Measurements from ENCODE around the gene CAP1.
A peak's percentile ranks its signal among the peaks of the same experiment; 100 is the strongest.

CAP1 gene

GRCh38 chr1:40038697-40039096 lies 1.8 kb upstream of the CAP1 start:
- in situ Hi-C loops (cut with HindIII; ENCODE audit: low pct_unique_long_range_greater_than_20kb, low sequenced_read_pairs) = no loop called here
- no peak for DNase-seq (ENCODE audit: low read depth in 1 of 2, low spot score in 1 of 2)

GRCh38 chr1:40039245-40039756 lies 1.2 kb upstream of the CAP1 start:
- in situ Hi-C loops (cut with HindIII; ENCODE audit: low pct_unique_long_range_greater_than_20kb, low sequenced_read_pairs) = no loop called here
- peak in 1 of 2 experiments; percentile 52 for DNase-seq (ENCODE audit: low read depth in 1 of 2, low spot score in 1 of 2)
- no peak for TF ChIP-seq JUND (IDR thresholded peaks at IDR 0.05; ENCODE audit: low read depth)

More at GRCh38 chr1:40038697-40039096, 1.8 kb upstream of the CAP1 start:
- TF ChIP-seq JUND (IDR thresholded peaks at IDR 0.05; ENCODE audit: low read depth) = no peak

GRCh38 chr1:40039757-40040510 lies 595 bp upstream of the CAP1 start:
- in situ Hi-C loops (cut with HindIII; ENCODE audit: low pct_unique_long_range_greater_than_20kb, low sequenced_read_pairs) = no loop called here
- TF ChIP-seq JUND (IDR thresholded peaks at IDR 0.05; ENCODE audit: low read depth) = no peak
- peak; percentile 18 to 77 for DNase-seq (ENCODE audit: low read depth in 1 of 2, low spot score in 1 of 2)

- in situ Hi-C loops (cut with HindIII; ENCODE audit: low pct_unique_long_range_greater_than_20kb, low sequenced_read_pairs) = no loop called here
- TF ChIP-seq JUND (IDR thresholded peaks at IDR 0.05; ENCODE audit: low read depth) = no peak
- no peak for DNase-seq (ENCODE audit: low read depth in 1 of 2, low spot score in 1 of 2)
Observed at GRCh38 chr1:40041466-40041838, 923 bp downstream of the CAP1 start.

GRCh38 chr1:40042341-40042740 lies 1.8 kb downstream of the CAP1 start:
- TF ChIP-seq JUND (IDR thresholded peaks at IDR 0.05; ENCODE audit: low read depth) = no peak
- no peak for DNase-seq (ENCODE audit: low read depth in 1 of 2, low spot score in 1 of 2)
- in situ Hi-C loops (cut with HindIII; ENCODE audit: low pct_unique_long_range_greater_than_20kb, low sequenced_read_pairs) = no loop called here

- DNase-seq (ENCODE audit: low read depth in 1 of 2, low spot score in 1 of 2) = no peak
- no peak for TF ChIP-seq JUND (IDR thresholded peaks at IDR 0.05; ENCODE audit: low read depth)
- in situ Hi-C loops (cut with HindIII; ENCODE audit: low pct_unique_long_range_greater_than_20kb, low sequenced_read_pairs) = no loop called here
Observed at GRCh38 chr1:40044110-40044509, 3.6 kb downstream of the CAP1 start.

- in situ Hi-C loops (cut with HindIII; ENCODE audit: low pct_unique_long_range_greater_than_20kb, low sequenced_read_pairs) = no loop called here
- TF ChIP-seq JUND (IDR thresholded peaks at IDR 0.05; ENCODE audit: low read depth) = no peak
- no peak for DNase-seq (ENCODE audit: low read depth in 1 of 2, low spot score in 1 of 2)
Observed at GRCh38 chr1:40045182-40045581, 4.7 kb downstream of the CAP1 start.

GRCh38 chr1:40045766-40046165 lies 5.2 kb downstream of the CAP1 start:
- no peak for TF ChIP-seq JUND (IDR thresholded peaks at IDR 0.05; ENCODE audit: low read depth)
- in situ Hi-C loops (cut with HindIII; ENCODE audit: low pct_unique_long_range_greater_than_20kb, low sequenced_read_pairs) = no loop called here
- no peak for DNase-seq (ENCODE audit: low read depth in 1 of 2, low spot score in 1 of 2)

GRCh38 chr1:40047276-40047675 lies 6.7 kb downstream of the CAP1 start:
- no peak for DNase-seq (ENCODE audit: low read depth in 1 of 2, low spot score in 1 of 2)
- in situ Hi-C loops (cut with HindIII; ENCODE audit: low pct_unique_long_range_greater_than_20kb, low sequenced_read_pairs) = no loop called here
- TF ChIP-seq JUND (IDR thresholded peaks at IDR 0.05; ENCODE audit: low read depth) = no peak

GRCh38 chr1:40047769-40048168 lies 7.2 kb downstream of the CAP1 start:
- in situ Hi-C loops (cut with HindIII; ENCODE audit: low pct_unique_long_range_greater_than_20kb, low sequenced_read_pairs) = no loop called here
- no peak for DNase-seq (ENCODE audit: low read depth in 1 of 2, low spot score in 1 of 2)
- no peak for TF ChIP-seq JUND (IDR thresholded peaks at IDR 0.05; ENCODE audit: low read depth)

- TF ChIP-seq JUND (IDR thresholded peaks at IDR 0.05; ENCODE audit: low read depth) = no peak
- DNase-seq (ENCODE audit: low read depth in 1 of 2, low spot score in 1 of 2) = no peak
- in situ Hi-C loops (cut with HindIII; ENCODE audit: low pct_unique_long_range_greater_than_20kb, low sequenced_read_pairs) = no loop called here
Observed at GRCh38 chr1:40049725-40050124, 9.2 kb downstream of the CAP1 start.

GRCh38 chr1:40050863-40051262 lies 10.3 kb downstream of the CAP1 start:
- DNase-seq (ENCODE audit: low read depth in 1 of 2, low spot score in 1 of 2) = no peak
- in situ Hi-C loops (cut with HindIII; ENCODE audit: low pct_unique_long_range_greater_than_20kb, low sequenced_read_pairs) = no loop called here
- TF ChIP-seq JUND (IDR thresholded peaks at IDR 0.05; ENCODE audit: low read depth) = no peak

GRCh38 chr1:40053138-40053887 lies 12.8 kb downstream of the CAP1 start:
- no peak for TF ChIP-seq JUND (IDR thresholded peaks at IDR 0.05; ENCODE audit: low read depth)
- no peak for DNase-seq (ENCODE audit: low read depth in 1 of 2, low spot score in 1 of 2)
- in situ Hi-C loops (cut with HindIII; ENCODE audit: low pct_unique_long_range_greater_than_20kb, low sequenced_read_pairs) = no loop called here
